Thymus (tissue), 11 donors: ENCODE data around the gene MATN1. TPM values are rescaled to one million over a fixed set of nuclear protein-coding genes. Genes with fewer than 3 reads are reported as not detected.

ENCODE experiments used
- DNase-seq, 9 donors: peaks; one replicate each; pipeline ENCODE4 v3.0.0-alpha.2; 2013; ENCODE audit warnings: low spot score in 9 of 9, low read depth in 6 of 9, missing footprints in 1 of 9
- H3K27ac ChIP-seq, 2 donors: one replicate each; pipeline ENCODE4 v1.5.1; 2013; ENCODE audit warnings: control low read depth in 1 of 2, low read depth in 1 of 2, low read length in 1 of 2, mild to moderate bottlenecking in 1 of 2, moderate library complexity in 1 of 2
- H3K27me3 ChIP-seq, 2 donors: one replicate each; pipeline ENCODE4 v1.5.1; 2013; ENCODE audit warnings: low read length in 1 of 2; ENCODE audit not compliant: control insufficient read depth in 2 of 2, insufficient read depth in 1 of 2
- H3K36me3 ChIP-seq, 2 donors: one replicate each; pipeline ENCODE4 v1.5.1; 2013; ENCODE audit warnings: low read length in 1 of 2, mild to moderate bottlenecking in 1 of 2, moderate library complexity in 1 of 2; ENCODE audit not compliant: control insufficient read depth in 2 of 2, insufficient read depth in 2 of 2
- H3K4me1 ChIP-seq, 2 donors: one replicate each; pipeline ENCODE4 v1.5.1; 2013; ENCODE audit warnings: low read length in 2 of 2; ENCODE audit not compliant: control insufficient read depth in 2 of 2, insufficient read depth in 2 of 2
- H3K4me3 ChIP-seq, 2 donors: one replicate each; pipeline ENCODE4 v1.5.1; 2013; ENCODE audit warnings: low read length in 2 of 2, control low read depth in 1 of 2, mild to moderate bottlenecking in 1 of 2
- H3K9me3 ChIP-seq, 2 donors: one replicate each; pipeline ENCODE4 v1.5.1; 2013; ENCODE audit warnings: low read length in 1 of 2, mild to moderate bottlenecking in 1 of 2; ENCODE audit not compliant: control insufficient read depth in 2 of 2, insufficient read depth in 1 of 2
- WGBS: extraction: QIAGEN DNeasy Blood & Tissue Kit; methylation state at CpG from one replicate; pipeline ENCODE4 v1.1.7; 2013; 5-methylcytosine and 5-hydroxymethylcytosine counted together
- polyA plus RNA-seq: library from polyadenylated mRNA; stranded (reverse); fragments of 200-250 nt; gene quantifications from one replicate; pipeline ENCODE4 v1.2.3, GENCODE V29; 2013
- total RNA-seq: library from RNA; stranded (reverse); fragments of 120-200 nt; gene quantifications from one replicate; pipeline ENCODE4 v1.2.4, GENCODE V29; 2013
- donor health status: healthy.

The MATN1 gene
- total and polyA plus RNA-seq, 2 donors: 0.14 to 0.27 TPM

DNA sequence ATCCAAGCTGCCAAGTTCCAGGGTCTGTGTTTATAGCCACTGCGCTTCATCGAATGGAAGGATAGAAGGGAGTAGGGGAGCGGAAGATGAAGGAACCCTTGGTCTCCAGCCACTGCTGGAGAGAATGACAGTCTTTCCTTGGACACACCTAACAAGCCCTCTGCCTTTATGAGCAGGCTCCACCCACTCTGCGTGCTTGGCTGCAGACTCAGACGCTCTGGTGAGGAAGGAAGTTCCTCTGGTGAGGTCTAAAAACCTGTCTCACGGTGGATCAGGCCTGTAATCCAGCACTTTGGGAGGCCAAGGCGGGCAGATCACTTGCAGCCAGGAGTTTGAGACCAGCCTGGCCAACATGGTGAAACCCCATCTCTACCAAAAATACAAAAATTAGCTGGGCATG lies 55.4 kb downstream of the MATN1 start:
- H3K27me3 ChIP-seq: no peaks in the 10 kb centered on the region
- H3K4me1 ChIP-seq: no peaks in the 10 kb centered on the region
- WGBS: 56% methylated on average over 7 of the region's 7 CpGs

DNA sequence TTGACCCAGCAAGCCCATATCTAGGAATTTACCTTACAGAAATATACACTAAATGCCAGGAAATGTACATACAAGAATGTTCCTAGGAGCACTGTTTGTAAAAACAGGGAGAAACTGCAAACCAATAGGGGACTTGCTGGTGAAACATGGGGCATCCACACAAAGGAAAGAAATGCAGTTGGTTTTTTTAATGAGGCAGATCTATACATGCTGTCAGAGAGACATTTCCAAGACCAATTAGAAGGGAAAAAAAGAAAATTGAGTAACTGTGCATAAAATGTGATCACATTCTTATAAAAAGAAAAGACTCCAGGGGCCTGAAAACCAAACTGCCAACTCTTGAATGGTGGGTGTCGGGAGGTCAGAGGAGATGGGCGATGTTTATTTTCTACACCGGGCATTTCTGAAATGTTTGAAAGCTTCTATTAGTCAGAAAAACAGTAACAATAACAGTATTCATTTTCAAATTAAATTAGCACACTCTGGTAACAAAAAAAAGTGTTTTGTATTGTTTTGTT lies 56.6 kb downstream of the MATN1 start:
- WGBS: 95% methylated on average over 3 of the region's 3 CpGs
- Histone ChIP-seq H3K9me3 (no peaks in the 10 kb centered on the region), H3K4me3 (no peak overlapping the region), H3K27me3 (no peaks in the 10 kb centered on the region), H3K36me3 (no peaks in the 10 kb centered on the region), H3K27ac (no peak overlapping the region), H3K4me1 (no peaks in the 10 kb centered on the region)
- DNase-seq: no peak

More for the DNA sequence above, 55.4 kb downstream of the MATN1 start:
- H3K27ac ChIP-seq: no peak overlapping the region
- no peaks in the 10 kb centered on the region for H3K9me3 ChIP-seq
- DNase-seq: peak in 1 of 9 donors; percentile 7
- H3K4me3 ChIP-seq: no peak overlapping the region
- H3K36me3 ChIP-seq: no peaks in the 10 kb centered on the region

GRCh38 chr1:30665216-30666010 lies 58.0 kb downstream of the MATN1 start:
- no peak for DNase-seq
- Histone ChIP-seq H3K4me1 (no peaks in the 10 kb centered on the region), H3K27me3 (no peaks in the 10 kb centered on the region), H3K36me3 (no peaks in the 10 kb centered on the region), H3K27ac (no peak overlapping the region), H3K9me3 (no peaks in the 10 kb centered on the region), H3K4me3 (no peak overlapping the region)
- 92% methylated on average over 7 of the region's 7 CpGs for WGBS

DNA sequence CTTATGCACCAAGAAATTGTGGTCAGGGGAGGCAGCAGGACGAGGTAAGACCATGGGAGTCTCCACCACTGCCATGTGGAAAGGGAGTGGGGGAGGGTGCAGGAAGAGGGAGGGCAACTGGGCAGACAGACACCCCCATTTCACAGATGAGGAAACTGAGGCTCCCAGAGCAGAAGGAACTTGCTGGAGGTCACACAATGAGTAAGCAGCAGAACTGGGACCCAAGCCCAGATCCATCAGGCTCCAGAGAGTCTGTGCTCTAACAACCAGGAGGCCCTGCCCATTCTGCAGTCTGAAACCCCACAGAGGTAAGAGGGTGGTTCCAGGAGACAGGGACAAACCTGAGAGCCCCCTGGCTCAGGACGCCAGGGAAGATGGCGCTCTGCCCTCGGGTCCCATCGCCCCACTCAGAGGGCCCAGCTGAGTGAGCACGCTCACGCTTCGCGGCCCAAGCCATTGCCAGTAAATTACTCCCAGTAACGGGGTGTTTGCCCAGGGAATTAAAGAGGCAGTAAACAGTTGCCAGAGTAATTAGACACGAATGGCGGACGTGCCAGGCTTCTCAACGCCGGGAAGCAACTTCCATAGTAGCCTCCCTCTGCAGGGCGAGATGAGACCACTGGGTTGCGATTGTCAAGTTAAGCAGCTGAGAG lies 59.2 kb downstream of the MATN1 start:
- no peak for DNase-seq
- H3K36me3 ChIP-seq: no peaks in the 10 kb centered on the region
- H3K4me3 ChIP-seq: no peak overlapping the region
- H3K4me1 ChIP-seq: no peaks in the 10 kb centered on the region
- H3K27ac ChIP-seq: no peak overlapping the region
- no peaks in the 10 kb centered on the region for H3K27me3 ChIP-seq
- 90% methylated on average over 17 of the region's 17 CpGs for WGBS
- no peaks in the 10 kb centered on the region for H3K9me3 ChIP-seq

- no peak for DNase-seq
- no peaks in the 10 kb centered on the region for H3K4me1 ChIP-seq
- H3K27me3 ChIP-seq: peaks cover 0 to 2% of the 10 kb centered on the region in 2 donors
- H3K9me3 ChIP-seq: no peaks in the 10 kb centered on the region
- no peak overlapping the region for H3K4me3 ChIP-seq
- no peaks in the 10 kb centered on the region for H3K36me3 ChIP-seq
- H3K27ac ChIP-seq: no peak overlapping the region
- 84% methylated on average over 13 of the region's 13 CpGs for WGBS
Observed at GRCh38 chr1:30663596-30664091, 59.7 kb downstream of the MATN1 start.

DNA sequence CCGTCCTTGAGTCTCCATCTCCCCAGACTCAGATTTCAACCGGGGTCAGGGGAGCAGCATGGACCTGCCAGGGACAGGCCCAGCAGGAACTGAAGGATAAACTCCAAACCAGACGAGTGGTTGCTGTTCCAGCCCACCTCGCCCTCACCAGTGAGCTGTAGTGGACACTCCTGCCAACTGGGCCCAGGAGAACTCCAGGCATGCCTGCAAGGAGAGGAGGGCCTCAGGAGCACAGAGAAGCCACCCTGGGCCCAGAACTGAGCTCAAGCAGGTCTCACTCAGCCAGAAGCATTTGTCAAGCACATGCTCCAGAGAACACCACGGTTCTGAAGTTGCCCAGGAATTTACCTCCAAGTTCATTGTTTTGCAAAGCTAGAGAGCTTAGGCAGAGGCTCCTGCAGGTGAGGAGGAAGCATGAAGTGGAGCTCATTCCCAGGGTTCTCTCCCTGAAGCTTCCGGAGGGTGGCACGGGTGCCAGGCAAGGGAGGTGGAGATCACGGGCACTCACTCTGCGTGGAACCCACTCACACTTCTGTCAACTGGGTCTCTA lies 61.0 kb downstream of the MATN1 start:
- 79% methylated on average over 9 of the region's 9 CpGs for WGBS
- DNase-seq: no peak
- Histone ChIP-seq H3K9me3 (no peaks in the 10 kb centered on the region), H3K27me3 (peaks cover 0 to 2% of the 10 kb centered on the region in 2 donors), H3K27ac (no peak overlapping the region), H3K36me3 (no peaks in the 10 kb centered on the region), H3K4me1 (no peaks in the 10 kb centered on the region), H3K4me3 (no peak overlapping the region)

DNA sequence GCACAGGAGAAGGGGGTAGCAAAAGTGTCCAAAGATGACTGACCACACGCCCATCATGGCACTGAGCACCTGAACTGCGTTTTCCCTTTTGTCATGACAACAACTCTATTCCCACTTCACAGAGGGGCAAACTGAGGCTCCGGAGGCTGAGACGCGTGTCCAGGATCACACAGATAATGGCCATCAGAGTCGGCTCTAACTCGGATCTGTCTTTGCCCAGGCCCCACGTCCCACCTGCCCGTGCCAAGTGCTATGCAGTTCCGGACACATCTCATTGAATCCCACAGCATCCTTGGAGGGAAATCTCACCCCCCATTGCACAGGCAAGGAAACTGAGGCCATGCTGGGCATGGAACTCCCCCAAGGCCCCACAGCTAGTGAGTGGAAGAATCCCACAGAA lies 62.1 kb downstream of the MATN1 start:
- no peaks in the 10 kb centered on the region for H3K4me1 ChIP-seq
- no peaks in the 10 kb centered on the region for H3K9me3 ChIP-seq
- H3K4me3 ChIP-seq: no peak overlapping the region
- H3K36me3 ChIP-seq: no peaks in the 10 kb centered on the region
- H3K27me3 ChIP-seq: peaks cover 0 to 2% of the 10 kb centered on the region in 2 donors
- DNase-seq: no peak
- WGBS: 97% methylated on average over 10 of the region's 10 CpGs
- no peak overlapping the region for H3K27ac ChIP-seq
